ENCODE data around the gene C1orf115.

- TF ChIP-seq CTCF (conservative IDR thresholded peaks at IDR 0.05) (no peak), EZH2 (IDR thresholded peaks at IDR 0.05; ENCODE audit: low read depth) (no peak)
Observed at GRCh38 chr1:220727519-220727918, 37.4 kb downstream of the C1orf115 start.

Measured in PC-9 (cell line).